NCI-H146 (cell line): ENCODE results near the gene MRTFA.
A peak's percentile ranks its signal among the peaks of the same experiment; 100 is the strongest.

Source experiments
- DNase-seq: peaks from one replicate; lab custom pipeline; 2025; lab: John Stamatoyannopoulos, UW

The MRTFA gene

DNA sequence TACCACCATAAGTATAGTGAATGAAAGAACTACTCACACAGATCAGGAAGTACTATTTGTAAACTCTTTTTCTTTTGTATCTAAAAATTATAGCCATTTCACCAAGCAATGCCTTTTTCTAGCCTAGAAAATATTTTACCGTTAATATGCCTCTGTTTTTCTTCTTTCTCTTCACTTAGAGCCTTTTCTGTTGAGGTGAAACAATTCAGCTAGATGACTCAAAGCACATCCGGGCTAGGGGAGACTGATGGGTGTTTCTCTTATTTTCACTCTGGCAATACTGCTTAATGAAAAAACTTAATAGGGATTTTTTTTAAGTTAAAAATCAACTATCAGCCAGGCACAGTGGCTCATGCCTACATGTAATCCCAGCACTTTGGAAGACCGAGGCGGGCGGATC, 172.8 kb downstream of the MRTFA start:
- DNase-seq, result no peak

DNA sequence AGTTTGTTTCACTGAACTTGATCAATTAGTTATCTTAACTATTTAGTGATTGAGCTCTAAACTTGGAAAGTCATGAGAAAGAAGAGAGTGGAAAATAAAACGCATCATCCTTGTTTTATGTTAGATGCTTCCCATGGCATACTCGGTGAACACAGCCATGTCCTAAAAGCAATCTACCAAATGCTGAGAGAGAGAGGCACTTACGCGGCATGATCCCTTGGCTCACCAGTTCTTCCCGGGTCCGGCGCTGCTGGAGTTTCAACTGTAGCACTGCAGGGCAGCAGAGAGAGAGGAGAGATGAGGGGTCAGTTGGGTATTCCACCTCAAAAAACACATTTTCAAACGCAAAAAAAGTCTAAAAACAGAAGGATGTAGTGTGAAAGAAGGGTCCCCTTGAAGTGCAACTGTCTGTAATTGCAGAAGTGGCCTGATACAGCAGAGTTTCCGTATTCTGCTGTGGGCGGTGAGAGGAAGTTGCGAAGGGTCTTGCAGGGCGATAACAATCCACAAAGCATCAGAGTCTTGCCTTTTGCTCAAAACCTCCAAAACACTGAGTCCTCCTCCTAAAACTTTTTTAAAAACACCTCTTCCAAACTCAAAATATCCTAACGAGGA, 173.4 kb downstream of the MRTFA start:
- DNase-seq, result no peak

DNA sequence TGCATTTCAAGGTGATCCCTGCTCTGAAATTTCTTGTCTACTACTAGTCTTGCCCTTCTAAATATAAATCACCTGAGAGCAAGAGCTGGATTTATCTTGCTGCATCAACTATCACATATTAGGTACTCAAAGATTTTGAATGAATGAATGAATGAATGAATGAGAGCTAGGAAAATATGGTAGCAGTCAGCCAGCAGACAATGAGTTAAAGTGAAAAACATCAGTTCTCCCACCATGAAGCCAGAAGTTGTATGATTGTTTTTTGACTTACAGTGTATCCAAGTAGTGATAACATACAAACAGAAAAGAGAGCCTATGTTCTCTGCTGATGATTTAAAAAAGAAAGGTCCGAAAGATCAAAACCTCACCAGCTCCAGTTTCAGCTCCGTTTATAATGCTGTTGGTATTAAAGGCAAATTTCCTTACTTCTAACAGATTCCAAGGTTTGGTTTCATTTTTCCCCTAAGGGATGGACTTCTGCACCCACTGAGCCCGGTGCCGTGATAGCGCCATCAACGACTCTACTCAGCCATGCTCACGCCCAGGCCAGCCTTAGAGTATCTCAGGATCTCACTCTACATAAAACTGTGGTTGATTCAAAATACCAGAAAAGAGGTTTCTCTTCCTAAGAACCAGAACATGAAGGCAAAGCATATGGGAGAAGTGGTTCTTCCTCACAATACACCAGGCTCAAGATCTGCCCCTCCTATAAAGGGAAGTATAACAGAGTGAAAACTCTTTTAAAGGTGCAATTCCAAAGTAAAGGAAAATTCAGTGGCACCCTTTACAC, 174.1 kb downstream of the MRTFA start:
- no peak for DNase-seq

- DNase-seq, result no peak
These were observed 182.8 kb downstream of the MRTFA start for GRCh38 chr22:40453671-40454070.

GRCh38 chr22:40452730-40453487, 183.6 kb downstream of the MRTFA start:
- no peak for DNase-seq

DNA sequence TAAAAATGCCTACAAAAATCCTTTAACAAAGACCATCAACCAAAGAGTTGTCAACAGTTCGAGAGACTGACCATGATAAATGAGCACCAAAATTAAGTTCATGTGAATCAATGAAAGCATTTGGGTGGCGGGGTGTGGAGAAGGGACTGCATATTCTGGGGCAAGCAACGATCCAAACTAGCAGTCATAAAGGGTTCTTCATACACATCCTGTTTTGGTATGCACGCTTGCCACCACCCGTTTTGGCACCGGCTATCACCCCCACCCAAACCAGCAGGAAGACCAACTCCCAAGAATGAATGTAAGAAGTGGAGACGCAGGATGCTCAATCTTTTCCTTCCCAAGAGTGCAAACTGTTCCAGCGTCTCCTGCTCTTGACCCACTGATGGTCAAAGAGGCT, 185.3 kb downstream of the MRTFA start:
- DNase-seq, result no peak

DNA sequence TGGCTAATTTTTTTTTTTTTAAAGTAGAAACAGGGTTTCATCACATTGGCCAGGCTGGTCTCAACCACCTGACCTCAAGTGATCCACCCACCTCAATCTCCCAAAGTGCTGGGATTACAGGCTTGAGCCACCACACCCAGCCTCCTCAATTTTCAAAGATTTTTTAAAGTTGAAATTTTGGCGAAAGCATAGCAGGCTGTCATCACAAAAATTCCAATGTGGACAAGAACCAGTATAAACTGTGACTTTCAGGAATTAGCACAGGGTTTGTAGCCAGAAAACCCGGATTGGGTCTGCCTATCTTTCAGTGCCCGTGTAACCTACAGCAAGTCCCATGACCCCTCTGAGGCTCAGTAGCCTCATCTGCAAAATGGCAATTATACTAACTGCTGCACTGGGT, 185.9 kb downstream of the MRTFA start:
- DNase-seq, result no peak

GRCh38 chr22:40449676-40450035, 186.9 kb downstream of the MRTFA start:
- DNase-seq, result no peak

GRCh38 chr22:40446203-40446602, 190.3 kb downstream of the MRTFA start:
- no peak for DNase-seq

DNA sequence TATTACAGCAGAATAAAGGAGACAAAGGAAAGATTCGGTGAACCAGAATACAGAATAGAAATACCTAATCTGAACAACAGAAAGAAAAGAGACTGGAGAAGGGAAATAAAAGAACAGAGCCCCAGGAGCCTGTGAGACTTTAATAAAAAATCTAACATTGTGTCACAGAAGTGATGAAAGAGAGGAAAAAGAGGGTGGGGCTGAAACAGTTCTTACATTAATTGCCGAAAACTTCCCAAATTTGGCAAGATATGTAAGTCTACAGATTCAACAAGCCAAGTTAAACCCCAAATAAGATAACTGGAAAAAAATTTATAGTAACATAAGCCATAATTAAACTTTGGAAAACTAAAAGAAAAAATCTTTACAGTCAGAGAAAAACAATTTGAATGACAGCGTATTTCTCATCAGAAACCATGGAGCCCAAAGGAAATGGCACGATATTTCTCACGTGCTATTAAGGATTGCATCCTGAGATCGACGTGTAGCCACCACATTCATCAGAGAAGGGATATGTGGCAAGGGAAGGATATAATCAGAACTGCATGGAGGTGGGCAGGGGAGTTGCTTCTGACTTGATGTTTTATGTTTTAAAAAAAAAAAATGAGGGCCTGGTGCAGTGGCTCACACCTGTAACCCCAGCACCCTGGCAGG, 192.2 kb downstream of the MRTFA start:
- DNase-seq, result no peak

- DNase-seq, result no peak
These were observed 192.8 kb downstream of the MRTFA start for GRCh38 chr22:40443732-40444131.

- DNase-seq, result no peak
These were observed 194.6 kb downstream of the MRTFA start for GRCh38 chr22:40441761-40442390.

GRCh38 chr22:40436505-40437431, 199.8 kb downstream of the MRTFA start:
- peak; percentile 30 for DNase-seq

DNA sequence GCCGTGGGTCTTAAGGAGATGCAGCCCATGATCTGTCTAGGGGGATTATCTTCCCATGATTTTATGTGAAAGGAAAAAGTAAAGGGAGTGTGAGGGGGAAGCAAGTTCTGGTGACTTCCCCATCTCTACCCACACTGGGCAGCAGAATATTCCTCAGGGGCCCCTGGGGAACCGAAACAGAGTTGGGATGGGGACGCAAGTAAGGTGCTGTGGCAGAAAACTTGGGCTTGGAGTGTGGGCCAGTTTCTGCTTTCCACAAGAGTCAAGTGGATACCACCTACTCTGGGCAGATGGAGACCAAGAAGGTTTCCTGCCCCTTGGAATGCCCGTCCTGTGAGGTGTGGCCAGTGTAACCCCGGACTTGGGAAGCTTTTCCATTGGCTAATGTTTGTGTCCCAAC, 201.8 kb downstream of the MRTFA start:
- DNase-seq, result no peak

DNA sequence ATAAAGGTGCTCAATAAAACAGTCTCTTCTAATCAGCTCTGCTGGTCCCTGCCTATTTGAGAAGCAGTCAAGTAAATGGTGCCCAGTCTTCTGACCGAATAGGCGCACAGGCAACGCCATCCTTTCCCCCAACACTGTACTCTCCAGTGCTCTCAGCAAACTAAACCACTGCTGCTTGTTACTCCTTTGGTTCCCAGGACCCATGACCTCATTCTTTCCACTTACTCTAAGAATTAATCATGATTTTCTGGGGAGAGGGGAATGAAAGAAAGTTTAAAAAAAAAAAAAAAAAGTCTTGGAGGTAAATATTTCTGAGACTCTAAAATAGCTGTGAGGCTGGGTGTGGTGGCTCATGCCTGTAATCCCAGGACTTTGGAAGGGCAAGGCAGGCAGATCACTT, 202.4 kb downstream of the MRTFA start:
- DNase-seq, result no peak

GRCh38 chr22:40433416-40434090, 203.0 kb downstream of the MRTFA start:
- no peak for DNase-seq

DNA sequence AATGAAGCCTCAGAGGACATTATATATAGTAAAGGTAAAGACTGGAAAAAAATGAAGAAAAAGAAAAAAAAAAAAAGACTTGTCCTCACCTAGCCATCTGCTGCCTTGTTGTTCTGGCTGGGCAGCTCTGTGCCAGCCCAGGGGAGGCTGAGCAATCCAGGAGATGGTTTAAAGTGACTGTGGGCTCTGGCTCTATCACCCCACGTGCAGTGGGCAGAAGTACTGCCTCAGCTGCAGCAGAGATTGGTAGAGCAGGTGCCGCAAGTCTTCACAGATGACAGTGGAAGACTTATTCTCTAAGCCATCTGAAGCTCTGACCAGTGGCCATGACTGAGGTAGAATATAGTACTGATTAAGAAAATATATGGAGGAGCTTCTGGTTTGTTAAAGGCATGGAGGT, 203.9 kb downstream of the MRTFA start:
- DNase-seq, result no peak

- no peak for DNase-seq
These were observed 204.4 kb downstream of the MRTFA start for GRCh38 chr22:40432157-40432556.

- no peak for DNase-seq
These were observed 205.5 kb downstream of the MRTFA start for GRCh38 chr22:40430991-40431390.

- no peak for DNase-seq
These were observed 207.0 kb downstream of the MRTFA start for GRCh38 chr22:40429481-40429880.
